ENCODE data around the gene LRRC4C. TPM values are rescaled to one million over a fixed set of nuclear protein-coding genes. Genes with fewer than 3 reads are reported as not detected.

The LRRC4C gene
- total and polyA plus RNA-seq, 2 experiments from 2014 or later, result 0.35 to 1.1 TPM

DNA sequence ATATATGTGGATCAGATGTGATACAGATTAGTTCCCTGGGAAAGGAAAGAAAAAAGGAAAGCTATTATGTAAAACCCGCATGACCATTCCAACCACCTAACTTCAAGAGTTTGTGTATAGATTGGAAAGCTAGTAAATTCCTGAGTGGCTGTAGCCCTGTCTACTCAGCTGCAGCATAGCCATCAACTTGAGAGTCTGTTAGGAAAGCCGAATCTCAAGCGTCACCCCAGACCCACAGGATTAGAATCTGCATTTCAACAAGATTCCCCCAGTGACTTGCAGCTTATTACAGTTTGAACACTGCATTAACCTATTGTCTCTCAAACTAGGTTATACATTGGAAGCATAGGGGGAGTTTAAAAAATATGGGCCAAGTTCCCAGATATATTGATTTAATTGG, 921.7 kb downstream of the LRRC4C start:
- H3K4me3 ChIP-seq, result no peak overlapping the region
- H3K27me3 Mint-ChIP-seq (ENCODE audit: insufficient read depth, low read depth, poor library complexity), result peaks cover 2% of the 10 kb centered on the region
- no peak for TF ChIP-seq CREB1 (CRISPR knock-in tag; IDR thresholded peaks at IDR 0.05; ENCODE audit: low read depth)
- TF ChIP-seq, protein P1, sequence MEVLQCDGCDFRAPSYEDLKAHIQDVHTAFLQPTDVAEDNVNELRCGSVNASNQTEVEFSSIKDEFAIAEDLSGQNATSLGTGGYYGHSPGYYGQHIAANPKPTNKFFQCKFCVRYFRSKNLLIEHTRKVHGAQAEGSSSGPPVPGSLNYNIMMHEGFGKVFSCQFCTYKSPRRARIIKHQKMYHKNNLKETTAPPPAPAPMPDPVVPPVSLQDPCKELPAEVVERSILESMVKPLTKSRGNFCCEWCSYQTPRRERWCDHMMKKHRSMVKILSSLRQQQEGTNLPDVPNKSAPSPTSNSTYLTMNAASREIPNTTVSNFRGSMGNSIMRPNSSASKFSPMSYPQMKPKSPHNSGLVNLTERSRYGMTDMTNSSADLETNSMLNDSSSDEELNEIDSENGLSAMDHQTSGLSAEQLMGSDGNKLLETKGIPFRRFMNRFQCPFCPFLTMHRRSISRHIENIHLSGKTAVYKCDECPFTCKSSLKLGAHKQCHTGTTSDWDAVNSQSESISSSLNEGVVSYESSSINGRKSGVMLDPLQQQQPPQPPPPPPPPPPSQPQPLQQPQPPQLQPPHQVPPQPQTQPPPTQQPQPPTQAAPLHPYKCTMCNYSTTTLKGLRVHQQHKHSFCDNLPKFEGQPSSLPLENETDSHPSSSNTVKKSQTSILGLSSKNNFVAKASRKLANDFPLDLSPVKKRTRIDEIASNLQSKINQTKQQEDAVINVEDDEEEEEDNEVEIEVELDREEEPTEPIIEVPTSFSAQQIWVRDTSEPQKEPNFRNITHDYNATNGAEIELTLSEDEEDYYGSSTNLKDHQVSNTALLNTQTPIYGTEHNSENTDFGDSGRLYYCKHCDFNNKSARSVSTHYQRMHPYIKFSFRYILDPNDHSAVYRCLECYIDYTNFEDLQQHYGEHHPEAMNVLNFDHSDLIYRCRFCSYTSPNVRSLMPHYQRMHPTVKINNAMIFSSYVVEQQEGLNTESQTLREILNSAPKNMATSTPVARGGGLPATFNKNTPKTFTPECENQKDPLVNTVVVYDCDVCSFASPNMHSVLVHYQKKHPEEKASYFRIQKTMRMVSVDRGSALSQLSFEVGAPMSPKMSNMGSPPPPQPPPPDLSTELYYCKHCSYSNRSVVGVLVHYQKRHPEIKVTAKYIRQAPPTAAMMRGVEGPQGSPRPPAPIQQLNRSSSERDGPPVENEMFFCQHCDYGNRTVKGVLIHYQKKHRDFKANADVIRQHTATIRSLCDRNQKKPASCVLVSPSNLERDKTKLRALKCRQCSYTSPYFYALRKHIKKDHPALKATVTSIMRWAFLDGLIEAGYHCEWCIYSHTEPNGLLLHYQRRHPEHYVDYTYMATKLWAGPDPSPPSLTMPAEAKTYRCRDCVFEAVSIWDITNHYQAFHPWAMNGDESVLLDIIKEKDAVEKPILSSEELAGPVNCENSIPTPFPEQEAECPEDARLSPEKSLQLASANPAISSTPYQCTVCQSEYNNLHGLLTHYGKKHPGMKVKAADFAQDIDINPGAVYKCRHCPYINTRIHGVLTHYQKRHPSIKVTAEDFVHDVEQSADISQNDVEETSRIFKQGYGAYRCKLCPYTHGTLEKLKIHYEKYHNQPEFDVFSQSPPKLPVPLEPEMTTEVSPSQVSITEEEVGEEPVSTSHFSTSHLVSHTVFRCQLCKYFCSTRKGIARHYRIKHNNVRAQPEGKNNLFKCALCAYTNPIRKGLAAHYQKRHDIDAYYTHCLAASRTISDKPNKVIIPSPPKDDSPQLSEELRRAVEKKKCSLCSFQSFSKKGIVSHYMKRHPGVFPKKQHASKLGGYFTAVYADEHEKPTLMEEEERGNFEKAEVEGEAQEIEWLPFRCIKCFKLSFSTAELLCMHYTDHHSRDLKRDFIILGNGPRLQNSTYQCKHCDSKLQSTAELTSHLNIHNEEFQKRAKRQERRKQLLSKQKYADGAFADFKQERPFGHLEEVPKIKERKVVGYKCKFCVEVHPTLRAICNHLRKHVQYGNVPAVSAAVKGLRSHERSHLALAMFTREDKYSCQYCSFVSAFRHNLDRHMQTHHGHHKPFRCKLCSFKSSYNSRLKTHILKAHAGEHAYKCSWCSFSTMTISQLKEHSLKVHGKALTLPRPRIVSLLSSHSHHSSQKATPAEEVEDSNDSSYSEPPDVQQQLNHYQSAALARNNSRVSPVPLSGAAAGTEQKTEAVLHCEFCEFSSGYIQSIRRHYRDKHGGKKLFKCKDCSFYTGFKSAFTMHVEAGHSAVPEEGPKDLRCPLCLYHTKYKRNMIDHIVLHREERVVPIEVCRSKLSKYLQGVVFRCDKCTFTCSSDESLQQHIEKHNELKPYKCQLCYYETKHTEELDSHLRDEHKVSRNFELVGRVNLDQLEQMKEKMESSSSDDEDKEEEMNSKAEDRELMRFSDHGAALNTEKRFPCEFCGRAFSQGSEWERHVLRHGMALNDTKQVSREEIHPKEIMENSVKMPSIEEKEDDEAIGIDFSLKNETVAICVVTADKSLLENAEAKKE (CRISPR knock-in tag; IDR thresholded peaks at IDR 0.05), result no peak
- TF ChIP-seq, protein P2, sequence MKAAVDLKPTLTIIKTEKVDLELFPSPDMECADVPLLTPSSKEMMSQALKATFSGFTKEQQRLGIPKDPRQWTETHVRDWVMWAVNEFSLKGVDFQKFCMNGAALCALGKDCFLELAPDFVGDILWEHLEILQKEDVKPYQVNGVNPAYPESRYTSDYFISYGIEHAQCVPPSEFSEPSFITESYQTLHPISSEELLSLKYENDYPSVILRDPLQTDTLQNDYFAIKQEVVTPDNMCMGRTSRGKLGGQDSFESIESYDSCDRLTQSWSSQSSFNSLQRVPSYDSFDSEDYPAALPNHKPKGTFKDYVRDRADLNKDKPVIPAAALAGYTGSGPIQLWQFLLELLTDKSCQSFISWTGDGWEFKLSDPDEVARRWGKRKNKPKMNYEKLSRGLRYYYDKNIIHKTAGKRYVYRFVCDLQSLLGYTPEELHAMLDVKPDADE (IDR thresholded peaks at IDR 0.05), result no peak
- TF ChIP-seq JUNB (IDR thresholded peaks at IDR 0.05; ENCODE audit: unreplicated experiment), result no peak
- TF ChIP-seq ZNF331 (CRISPR knock-in tag; IDR thresholded peaks at IDR 0.05; ENCODE audit: low read depth), result no peak
- TF ChIP-seq POLR2AphosphoS5 (IDR thresholded peaks at IDR 0.05; ENCODE audit: low read depth), result no peak
- no peak for TF ChIP-seq EZH2 (IDR thresholded peaks at IDR 0.05; ENCODE audit: low read depth, unreplicated experiment)
- TF ChIP-seq, protein P3, sequence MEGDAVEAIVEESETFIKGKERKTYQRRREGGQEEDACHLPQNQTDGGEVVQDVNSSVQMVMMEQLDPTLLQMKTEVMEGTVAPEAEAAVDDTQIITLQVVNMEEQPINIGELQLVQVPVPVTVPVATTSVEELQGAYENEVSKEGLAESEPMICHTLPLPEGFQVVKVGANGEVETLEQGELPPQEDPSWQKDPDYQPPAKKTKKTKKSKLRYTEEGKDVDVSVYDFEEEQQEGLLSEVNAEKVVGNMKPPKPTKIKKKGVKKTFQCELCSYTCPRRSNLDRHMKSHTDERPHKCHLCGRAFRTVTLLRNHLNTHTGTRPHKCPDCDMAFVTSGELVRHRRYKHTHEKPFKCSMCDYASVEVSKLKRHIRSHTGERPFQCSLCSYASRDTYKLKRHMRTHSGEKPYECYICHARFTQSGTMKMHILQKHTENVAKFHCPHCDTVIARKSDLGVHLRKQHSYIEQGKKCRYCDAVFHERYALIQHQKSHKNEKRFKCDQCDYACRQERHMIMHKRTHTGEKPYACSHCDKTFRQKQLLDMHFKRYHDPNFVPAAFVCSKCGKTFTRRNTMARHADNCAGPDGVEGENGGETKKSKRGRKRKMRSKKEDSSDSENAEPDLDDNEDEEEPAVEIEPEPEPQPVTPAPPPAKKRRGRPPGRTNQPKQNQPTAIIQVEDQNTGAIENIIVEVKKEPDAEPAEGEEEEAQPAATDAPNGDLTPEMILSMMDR (conservative IDR thresholded peaks at IDR 0.05; ENCODE audit: low read depth in 2 of 2), result no peak
- no peak for TF ChIP-seq NANOG (IDR thresholded peaks at IDR 0.05; ENCODE audit: borderline replicate concordance)
- no peak for TF ChIP-seq STAT1 (IDR thresholded peaks at IDR 0.05; ENCODE audit: unreplicated experiment)
- TF ChIP-seq ZNF114 (CRISPR knock-in tag; IDR thresholded peaks at IDR 0.05), result no peak
- TF ChIP-seq EZH2phosphoT487 (IDR thresholded peaks at IDR 0.05; ENCODE audit: unreplicated experiment), result no peak
- TF ChIP-seq, protein P4, sequence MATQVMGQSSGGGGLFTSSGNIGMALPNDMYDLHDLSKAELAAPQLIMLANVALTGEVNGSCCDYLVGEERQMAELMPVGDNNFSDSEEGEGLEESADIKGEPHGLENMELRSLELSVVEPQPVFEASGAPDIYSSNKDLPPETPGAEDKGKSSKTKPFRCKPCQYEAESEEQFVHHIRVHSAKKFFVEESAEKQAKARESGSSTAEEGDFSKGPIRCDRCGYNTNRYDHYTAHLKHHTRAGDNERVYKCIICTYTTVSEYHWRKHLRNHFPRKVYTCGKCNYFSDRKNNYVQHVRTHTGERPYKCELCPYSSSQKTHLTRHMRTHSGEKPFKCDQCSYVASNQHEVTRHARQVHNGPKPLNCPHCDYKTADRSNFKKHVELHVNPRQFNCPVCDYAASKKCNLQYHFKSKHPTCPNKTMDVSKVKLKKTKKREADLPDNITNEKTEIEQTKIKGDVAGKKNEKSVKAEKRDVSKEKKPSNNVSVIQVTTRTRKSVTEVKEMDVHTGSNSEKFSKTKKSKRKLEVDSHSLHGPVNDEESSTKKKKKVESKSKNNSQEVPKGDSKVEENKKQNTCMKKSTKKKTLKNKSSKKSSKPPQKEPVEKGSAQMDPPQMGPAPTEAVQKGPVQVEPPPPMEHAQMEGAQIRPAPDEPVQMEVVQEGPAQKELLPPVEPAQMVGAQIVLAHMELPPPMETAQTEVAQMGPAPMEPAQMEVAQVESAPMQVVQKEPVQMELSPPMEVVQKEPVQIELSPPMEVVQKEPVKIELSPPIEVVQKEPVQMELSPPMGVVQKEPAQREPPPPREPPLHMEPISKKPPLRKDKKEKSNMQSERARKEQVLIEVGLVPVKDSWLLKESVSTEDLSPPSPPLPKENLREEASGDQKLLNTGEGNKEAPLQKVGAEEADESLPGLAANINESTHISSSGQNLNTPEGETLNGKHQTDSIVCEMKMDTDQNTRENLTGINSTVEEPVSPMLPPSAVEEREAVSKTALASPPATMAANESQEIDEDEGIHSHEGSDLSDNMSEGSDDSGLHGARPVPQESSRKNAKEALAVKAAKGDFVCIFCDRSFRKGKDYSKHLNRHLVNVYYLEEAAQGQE (IDR thresholded peaks at IDR 0.05; ENCODE audit: unreplicated experiment), result no peak
- no peaks in the 10 kb centered on the region for H3K36me3 ChIP-seq (ENCODE audit: insufficient read depth)
- H3K9me2 ChIP-seq (ENCODE audit: insufficient read depth), result no peaks in the 10 kb centered on the region
- H3K9me3 Mint-ChIP-seq, result no peaks in the 10 kb centered on the region
- H3K4me1 ChIP-seq (ENCODE audit: insufficient read depth), result no peaks in the 10 kb centered on the region
- no peak overlapping the region for H3K4me3 Mint-ChIP-seq
- H3K27ac ChIP-seq (ENCODE audit: low read depth), result no peak overlapping the region
- H2AFZ ChIP-seq, result peak overlapping the region; percentile 15; the same call in 1 of the 2 replicates
- H4K20me1 ChIP-seq (replicated peaks; ENCODE audit: insufficient read depth), result no peaks in the 10 kb centered on the region
- H3K4me1 Mint-ChIP-seq, result peaks cover 10% of the 10 kb centered on the region; the same call in 2 of the 3 replicates
- no peaks in the 10 kb centered on the region for H3F3A ChIP-seq (replicated peaks; ENCODE audit: low read depth)
- ATAC-seq, result peak; percentile 65
- no peaks in the 10 kb centered on the region for H3K36me3 Mint-ChIP-seq (ENCODE audit: low read depth)
- no peaks in the 10 kb centered on the region for H3K79me2 ChIP-seq (replicated peaks; ENCODE audit: insufficient read depth)
- no peaks in the 10 kb centered on the region for H3K27me3 ChIP-seq (ENCODE audit: insufficient read depth)
- H3K27ac Mint-ChIP-seq, result no peak overlapping the region
- peak; percentile 9 for DNase-seq (ENCODE audit: low spot score)
- H3K4me2 ChIP-seq, result no peak overlapping the region

All from GM23338 (cell line).